Measurements from ENCODE around the gene VIPR1. TPM values are rescaled to one million over a fixed set of nuclear protein-coding genes. Genes with fewer than 3 reads are reported as not detected.

VIPR1 gene
- total RNA-seq, 4 donors from 2014 or later = 3.0 to 6.6 (median 4.6) TPM

- peaks cover 0 to 4% (median 0%) of the 10 kb centered on the region in 4 donors for H3K27me3 ChIP-seq
- H3K36me3 ChIP-seq = peaks cover 0 to 40% (median 22%) of the 10 kb centered on the region in 4 donors
- H3K9me3 ChIP-seq = no peaks in the 10 kb centered on the region
- TF ChIP-seq CTCF (IDR thresholded peaks at IDR 0.05) (no peak), POLR2AphosphoS5 (IDR thresholded peaks at IDR 0.05) (no peak), POLR2A (IDR thresholded peaks at IDR 0.05; ENCODE audit: low read depth) (no peak), EP300 (IDR thresholded peaks at IDR 0.05) (no peak)
- peaks cover 14 to 34% (median 29%) of the 10 kb centered on the region in 4 donors for H3K4me1 ChIP-seq
- no peak overlapping the region for H3K4me3 ChIP-seq
- no peak overlapping the region for H3K27ac ChIP-seq (replicated peaks in 1 of 4)
- DNase-seq (ENCODE audit: extremely low spot score) = no peak
- intact Hi-C loops (cut with DNase I) = loop anchor here (5.0 kb wide), 1 partner anchor 314 kb away; no protein-coding TSS in a partner anchor
- 91% methylated on average over 3 of the region's 3 CpGs for WGBS
Measured at GRCh38 chr3:42546691-42547213, 44.3 kb downstream of the VIPR1 start.

- Histone ChIP-seq H3K36me3 (peaks cover 0 to 47% (median 26%) of the 10 kb centered on the region in 4 donors), H3K4me1 (peaks cover 14 to 34% (median 29%) of the 10 kb centered on the region in 4 donors), H3K4me3 (no peak overlapping the region), H3K27ac (replicated peaks in 1 of 4) (no peak overlapping the region), H3K9me3 (no peaks in the 10 kb centered on the region), H3K27me3 (peaks cover 0 to 4% (median 0%) of the 10 kb centered on the region in 4 donors)
- 50% methylated on average over 7 of the region's 7 CpGs for WGBS
- TF ChIP-seq CTCF (IDR thresholded peaks at IDR 0.05) (peak; percentile 82 to 96 (median 94)), POLR2AphosphoS5 (IDR thresholded peaks at IDR 0.05) (no peak)
- no peak for DNase-seq (ENCODE audit: extremely low spot score)
- intact Hi-C loops (cut with DNase I) = loop anchor here (5.0 kb wide), 1 partner anchor 315 kb away; no protein-coding TSS in a partner anchor
Measured at GRCh38 chr3:42547401-42547945, 45.0 kb downstream of the VIPR1 start.

GRCh38 chr3:42549131-42549530, 46.7 kb downstream of the VIPR1 start:
- Histone ChIP-seq H3K4me3 (no peak overlapping the region), H3K27me3 (no peaks in the 10 kb centered on the region), H3K9me3 (no peaks in the 10 kb centered on the region), H3K4me1 (peaks cover 14 to 28% (median 28%) of the 10 kb centered on the region in 4 donors), H3K36me3 (peaks cover 14 to 63% (median 41%) of the 10 kb centered on the region in 4 donors), H3K27ac (replicated peaks in 1 of 4) (no peak overlapping the region)
- TF ChIP-seq POLR2A (IDR thresholded peaks at IDR 0.05; ENCODE audit: low read depth) (no peak), EP300 (IDR thresholded peaks at IDR 0.05) (no peak)
- WGBS = 77% methylated on average over 2 of the region's 2 CpGs
- intact Hi-C loops (cut with DNase I) = loop anchor here (5.0 kb wide), 1 partner anchor 317 kb away; no protein-coding TSS in a partner anchor
- no peak for DNase-seq (ENCODE audit: extremely low spot score)

GRCh38 chr3:42550250-42550649, 47.8 kb downstream of the VIPR1 start:
- H3K36me3 ChIP-seq = peaks cover 25 to 75% (median 52%) of the 10 kb centered on the region in 4 donors
- 90% methylated on average over 1 of the region's 1 CpG for WGBS
- intact Hi-C loops (cut with DNase I) = no loop called here

More at GRCh38 chr3:42550250-42550649, 47.8 kb downstream of the VIPR1 start:
- TF ChIP-seq EP300 (IDR thresholded peaks at IDR 0.05) (no peak), POLR2AphosphoS5 (IDR thresholded peaks at IDR 0.05) (no peak), CTCF (IDR thresholded peaks at IDR 0.05) (no peak), POLR2A (IDR thresholded peaks at IDR 0.05; ENCODE audit: low read depth) (no peak)
- Histone ChIP-seq H3K27me3 (no peaks in the 10 kb centered on the region), H3K27ac (replicated peaks in 1 of 4) (no peak overlapping the region), H3K4me3 (no peak overlapping the region), H3K4me1 (peaks cover 4 to 17% (median 16%) of the 10 kb centered on the region in 4 donors), H3K9me3 (no peaks in the 10 kb centered on the region)
- no peak for DNase-seq (ENCODE audit: extremely low spot score)
